ENCODE results near the gene LAIR2.

DNA sequence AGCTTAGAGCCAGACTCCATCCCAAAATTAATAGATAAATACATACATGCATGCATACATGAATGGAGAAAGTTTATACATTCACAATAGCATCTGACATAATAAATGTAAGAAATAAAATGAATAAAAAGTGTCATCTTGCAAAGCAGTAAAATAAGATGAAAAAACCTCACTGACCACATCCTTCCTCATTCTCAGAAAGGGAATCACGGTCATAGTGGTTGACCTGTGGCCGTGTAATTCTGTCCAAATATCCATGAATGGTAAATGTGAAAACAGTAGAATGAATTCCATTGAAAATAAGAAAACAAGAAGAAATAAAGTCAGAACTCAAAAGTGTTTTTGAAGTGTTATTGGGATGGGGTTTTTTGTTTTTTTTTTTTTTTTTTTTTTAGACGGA, 19.7 kb upstream of the LAIR2 start:
- TF ChIP-seq, protein P1, sequence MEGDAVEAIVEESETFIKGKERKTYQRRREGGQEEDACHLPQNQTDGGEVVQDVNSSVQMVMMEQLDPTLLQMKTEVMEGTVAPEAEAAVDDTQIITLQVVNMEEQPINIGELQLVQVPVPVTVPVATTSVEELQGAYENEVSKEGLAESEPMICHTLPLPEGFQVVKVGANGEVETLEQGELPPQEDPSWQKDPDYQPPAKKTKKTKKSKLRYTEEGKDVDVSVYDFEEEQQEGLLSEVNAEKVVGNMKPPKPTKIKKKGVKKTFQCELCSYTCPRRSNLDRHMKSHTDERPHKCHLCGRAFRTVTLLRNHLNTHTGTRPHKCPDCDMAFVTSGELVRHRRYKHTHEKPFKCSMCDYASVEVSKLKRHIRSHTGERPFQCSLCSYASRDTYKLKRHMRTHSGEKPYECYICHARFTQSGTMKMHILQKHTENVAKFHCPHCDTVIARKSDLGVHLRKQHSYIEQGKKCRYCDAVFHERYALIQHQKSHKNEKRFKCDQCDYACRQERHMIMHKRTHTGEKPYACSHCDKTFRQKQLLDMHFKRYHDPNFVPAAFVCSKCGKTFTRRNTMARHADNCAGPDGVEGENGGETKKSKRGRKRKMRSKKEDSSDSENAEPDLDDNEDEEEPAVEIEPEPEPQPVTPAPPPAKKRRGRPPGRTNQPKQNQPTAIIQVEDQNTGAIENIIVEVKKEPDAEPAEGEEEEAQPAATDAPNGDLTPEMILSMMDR (IDR thresholded peaks at IDR 0.05) = no peak
- no peak for TF ChIP-seq POLR2A (IDR thresholded peaks at IDR 0.05)
